Chondrocyte (in vitro differentiated cells): ENCODE measurements around the gene AHNAK. TPM values are rescaled to one million over a fixed set of nuclear protein-coding genes. Genes with fewer than 3 reads are reported as not detected.

ENCODE experiments used
- DNase-seq: peaks from one replicate; pipeline ENCODE4 v3.0.0; 2021; ENCODE audit warnings: mixed read lengths, low spot score
- H3K27ac Mint-ChIP-seq: one replicate; pipeline ENCODE4 v1.8.0; 2021; ENCODE audit warnings: mild to moderate bottlenecking, moderate library complexity, mixed read lengths; ENCODE audit not compliant: unreplicated experiment
- H3K27me3 Mint-ChIP-seq: 2 replicates; pipeline ENCODE4 v1.8.0; 2021; ENCODE audit warnings: low read depth, mixed read lengths
- H3K36me3 Mint-ChIP-seq: 2 replicates; pipeline ENCODE4 v1.8.0; 2021; ENCODE audit warnings: low read depth, mixed read lengths
- H3K4me1 Mint-ChIP-seq: 2 replicates; pipeline ENCODE4 v1.8.0; 2021; ENCODE audit warnings: low read depth, mild to moderate bottlenecking, mixed read lengths
- H3K4me3 Mint-ChIP-seq: one replicate; pipeline ENCODE4 v1.8.0; 2021; ENCODE audit warnings: mild to moderate bottlenecking, moderate library complexity, mixed read lengths; ENCODE audit not compliant: unreplicated experiment
- H3K9me3 Mint-ChIP-seq: 2 replicates; pipeline ENCODE4 v1.8.0; 2021; ENCODE audit warnings: low read depth, mixed read lengths
- CTCF ChIP-seq: fragments of 200-600 bp; sonication (generic); IDR thresholded peaks from 2 replicates; pipeline ENCODE4 v1.5.0; 2021; ENCODE audit warnings: antibody characterized with exemption, mild to moderate bottlenecking, moderate library complexity
- total RNA-seq: library from RNA; stranded (reverse); gene quantifications from 3 replicates; pipeline ENCODE4 v1.2.1, GENCODE V29; 2021

The AHNAK gene
- total RNA-seq, 1 donor from 2014 or later, result 514 TPM

GRCh38 chr11:62497132-62497801 is 49.3 kb downstream of the AHNAK start:
- Mint-ChIP-seq H3K36me3 (no peaks in the 10 kb centered on the region), H3K27ac (peak overlapping the region; percentile 74), H3K27me3 (no peaks in the 10 kb centered on the region), H3K9me3 (no peaks in the 10 kb centered on the region), H3K4me1 (peaks cover 22% of the 10 kb centered on the region), H3K4me3 (no peak overlapping the region)
- peak; percentile 71 for TF ChIP-seq CTCF
- DNase-seq, result no peak

DNA sequence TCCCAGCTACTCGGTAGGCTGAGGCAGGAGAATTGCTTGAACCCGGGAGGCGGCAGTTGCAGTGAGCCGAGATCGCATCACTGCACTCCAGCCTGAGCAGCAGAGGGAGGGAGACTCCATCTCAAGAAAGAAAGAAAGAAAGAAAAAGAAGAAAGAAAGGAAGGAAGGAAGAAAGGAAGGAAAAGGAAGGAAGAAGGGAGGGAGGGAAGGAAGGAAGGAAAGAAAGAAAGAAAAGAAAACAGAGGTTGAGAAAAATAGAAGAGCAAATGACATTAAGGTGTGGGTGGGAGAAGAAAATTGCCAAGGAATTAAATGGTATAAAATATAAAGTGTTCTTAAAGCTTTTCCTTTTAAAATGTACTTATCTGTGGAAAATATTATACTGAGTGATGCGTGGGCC is 49.9 kb downstream of the AHNAK start:
- Mint-ChIP-seq H3K4me1 (peaks cover 20% of the 10 kb centered on the region), H3K36me3 (no peaks in the 10 kb centered on the region), H3K9me3 (no peaks in the 10 kb centered on the region), H3K4me3 (no peak overlapping the region), H3K27me3 (no peaks in the 10 kb centered on the region), H3K27ac (peak overlapping the region; percentile 74)
- TF ChIP-seq CTCF, result no peak
- no peak for DNase-seq

GRCh38 chr11:62494246-62494645 is 52.4 kb downstream of the AHNAK start:
- TF ChIP-seq CTCF, result no peak
- Mint-ChIP-seq H3K27ac (no peak overlapping the region), H3K36me3 (peaks cover 2% of the 10 kb centered on the region), H3K4me3 (no peak overlapping the region), H3K9me3 (no peaks in the 10 kb centered on the region), H3K27me3 (no peaks in the 10 kb centered on the region), H3K4me1 (peaks cover 12% of the 10 kb centered on the region)
- no peak for DNase-seq

- TF ChIP-seq CTCF, result no peak
- no peaks in the 10 kb centered on the region for H3K9me3 Mint-ChIP-seq
- no peaks in the 10 kb centered on the region for H3K27me3 Mint-ChIP-seq
- no peak overlapping the region for H3K27ac Mint-ChIP-seq
- peaks cover 14% of the 10 kb centered on the region for H3K4me1 Mint-ChIP-seq
- peaks cover 2% of the 10 kb centered on the region for H3K36me3 Mint-ChIP-seq
- H3K4me3 Mint-ChIP-seq, result no peak overlapping the region
- DNase-seq, result no peak
These were observed 52.8 kb downstream of the AHNAK start for GRCh38 chr11:62493801-62494200.

GRCh38 chr11:62492586-62492985 is 54.0 kb downstream of the AHNAK start:
- H3K9me3 Mint-ChIP-seq, result no peaks in the 10 kb centered on the region
- no peak overlapping the region for H3K4me3 Mint-ChIP-seq
- no peak overlapping the region for H3K27ac Mint-ChIP-seq
- no peaks in the 10 kb centered on the region for H3K27me3 Mint-ChIP-seq
- H3K4me1 Mint-ChIP-seq, result peaks cover 14% of the 10 kb centered on the region
- DNase-seq, result no peak
- TF ChIP-seq CTCF, result no peak
- H3K36me3 Mint-ChIP-seq, result peaks cover 2% of the 10 kb centered on the region
